HL-60 (cell line): ENCODE results near the gene U2AF2.

ENCODE experiments used
- CTCF ChIP-seq: IDR thresholded peaks from one replicate; pipeline ENCODE4 v1.5.1; 2011; ENCODE audit warnings: low read length, control low read depth, inconsistent platforms; ENCODE audit not compliant: insufficient read depth
- GABPA ChIP-seq: IDR thresholded peaks from 2 replicates; pipeline ENCODE4 v1.6.1; 2012; ENCODE audit warnings: low read depth
- POLR2AphosphoS5 ChIP-seq: IDR thresholded peaks from 2 replicates; pipeline ENCODE4 v1.6.1; 2012; ENCODE audit warnings: low read depth
- SPI1 ChIP-seq: IDR thresholded peaks from 2 replicates; pipeline ENCODE4 v1.6.1; 2012; ENCODE audit warnings: low read depth, mild to moderate bottlenecking, borderline replicate concordance

GRCh38 chr19:55677572-55678028, 22.8 kb downstream of the U2AF2 start:
- TF ChIP-seq GABPA (no peak), CTCF (no peak), SPI1 (peak; percentile 62; the same call in 1 of the 2 replicates), POLR2AphosphoS5 (no peak)
